GM21786 (cell line): Measurements from ENCODE around the gene PTPN11.
"Not testable (repeated sequence)": the region's sequence is repeated elsewhere in the genome, so short reads cannot be mapped to it uniquely, and the experiment has no call there.

Source experiments
- ATAC-seq: cut with Tn5 transposase; IDR thresholded peaks from one replicate; pipeline ENCODE4 v1.9.1; 2021; ENCODE audit not compliant: unreplicated experiment

PTPN11 gene

GRCh38 chr12:112447106-112447505 is 28.4 kb downstream of the PTPN11 start:
- ATAC-seq: no peak

DNA sequence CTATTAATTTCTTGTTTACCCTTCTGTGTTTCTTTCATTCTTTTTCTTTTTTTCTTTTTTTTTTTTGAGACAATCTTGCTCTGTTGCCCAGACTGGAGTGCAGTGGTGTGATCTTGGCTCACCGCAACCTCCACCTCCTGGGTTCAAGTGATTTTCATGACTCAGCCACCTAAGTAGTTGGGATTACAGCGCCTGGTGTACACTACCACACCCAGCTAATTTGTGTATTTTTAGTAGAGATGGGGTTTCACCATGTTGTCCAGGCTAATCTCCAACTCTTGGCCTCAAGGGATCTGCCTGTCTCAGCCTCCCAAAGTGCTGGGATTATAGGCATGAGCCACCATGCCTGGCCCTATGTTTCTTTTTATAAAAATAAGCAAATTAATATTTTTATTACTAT is 29.4 kb downstream of the PTPN11 start:
- not testable (repeated sequence) for ATAC-seq

DNA sequence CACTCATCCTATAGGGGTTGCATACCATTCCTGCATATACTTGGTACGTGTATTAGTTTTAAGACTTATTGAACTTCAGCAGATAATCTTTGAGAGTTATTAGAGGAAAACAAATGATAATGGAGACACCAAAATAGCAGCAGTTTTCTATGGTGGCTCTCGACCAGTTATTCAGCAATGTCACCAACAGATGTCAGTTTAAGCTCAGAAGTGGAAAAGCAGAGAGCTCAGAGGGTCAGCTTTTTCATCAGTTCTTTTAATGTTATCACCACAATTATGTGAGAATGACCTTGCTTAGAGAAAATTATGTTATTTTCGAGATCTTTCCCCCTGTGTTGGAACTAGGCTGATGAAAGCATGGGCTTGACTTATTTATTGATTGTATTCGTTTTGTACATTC is 32.0 kb downstream of the PTPN11 start:
- ATAC-seq: no peak

DNA sequence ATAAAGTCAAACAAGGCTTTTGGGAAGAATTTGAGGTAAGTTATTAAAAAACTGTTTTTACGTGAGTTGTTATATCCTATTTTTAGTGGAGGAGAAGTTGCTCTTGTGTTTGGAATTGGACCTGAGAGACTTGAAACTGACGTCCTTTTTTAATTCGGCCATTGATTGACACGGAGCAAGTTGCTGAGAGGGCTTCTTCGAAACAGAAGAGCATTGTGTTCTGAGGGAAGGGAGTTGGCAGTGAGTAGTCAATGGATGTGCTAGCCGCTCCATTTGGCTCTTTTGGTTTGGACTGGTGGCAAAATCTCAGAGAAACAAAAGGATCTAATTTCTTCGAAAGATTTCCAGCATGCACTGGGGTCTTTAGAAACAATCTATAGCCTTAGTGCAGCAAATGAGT is 37.3 kb downstream of the PTPN11 start:
- ATAC-seq: no peak

GRCh38 chr12:112457142-112457541 is 38.4 kb downstream of the PTPN11 start:
- ATAC-seq: not testable (repeated sequence)

DNA sequence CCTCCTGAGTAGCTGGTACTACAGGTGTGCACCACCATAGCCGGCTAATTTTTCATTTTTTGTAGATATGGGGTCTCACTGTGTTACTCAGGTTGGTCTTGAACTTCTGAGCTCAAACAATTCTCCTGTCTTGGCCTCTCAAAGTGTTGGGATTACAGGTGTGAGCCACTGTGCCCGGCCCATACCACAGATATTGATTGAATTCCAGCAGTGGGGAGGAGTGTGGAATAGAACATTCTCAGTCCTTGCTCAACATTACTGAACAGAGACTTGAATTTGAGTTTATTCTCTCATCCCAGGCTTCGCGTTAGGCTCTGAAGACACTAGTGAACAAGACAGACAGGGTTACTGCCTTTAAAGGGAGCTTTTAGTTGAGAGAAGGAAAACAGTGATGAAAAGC is 39.6 kb downstream of the PTPN11 start:
- no peak for ATAC-seq

GRCh38 chr12:112458751-112459150 is 40.0 kb downstream of the PTPN11 start:
- ATAC-seq: no peak

DNA sequence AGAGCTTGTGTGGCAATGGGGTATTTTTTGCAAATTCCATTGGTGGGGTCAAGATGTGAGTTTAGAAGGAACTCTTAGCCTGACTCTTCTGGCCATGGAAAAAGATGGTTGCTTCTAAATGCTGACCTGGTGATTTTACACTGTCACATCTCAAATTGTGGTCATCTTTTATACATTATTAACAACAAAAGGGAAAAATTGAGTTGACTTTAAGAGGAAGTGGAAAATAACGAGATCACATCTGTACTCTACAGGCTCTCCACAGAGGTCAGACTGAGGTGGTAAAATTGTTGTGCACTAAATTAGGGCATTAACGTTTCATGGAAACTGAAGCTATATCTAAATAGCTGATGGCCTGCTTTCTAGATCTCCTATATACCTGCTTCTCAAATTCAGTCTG is 44.7 kb downstream of the PTPN11 start:
- ATAC-seq: no peak

DNA sequence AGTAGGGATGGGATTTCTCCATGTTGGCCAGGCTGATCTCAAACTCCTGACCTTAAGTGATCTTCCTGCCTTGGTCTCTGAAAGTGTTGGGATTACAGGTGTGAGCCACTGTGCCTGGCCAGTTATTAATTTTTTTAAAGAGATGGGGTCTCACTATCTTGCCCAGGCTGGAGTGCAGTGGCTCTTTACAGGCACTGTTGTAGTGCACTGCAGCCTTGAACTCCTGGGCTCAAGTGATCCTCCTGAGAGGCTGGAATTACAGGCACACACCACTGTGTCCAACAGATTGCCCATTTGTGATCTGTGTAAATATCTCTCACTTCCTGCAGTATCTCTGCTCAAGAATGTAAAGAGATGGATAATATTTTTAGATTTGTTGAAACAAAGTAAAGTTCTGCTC is 45.9 kb downstream of the PTPN11 start:
- ATAC-seq: no peak

- no peak for ATAC-seq
Observed at GRCh38 chr12:112466011-112466422, 47.3 kb downstream of the PTPN11 start.

- ATAC-seq: no peak
Observed at GRCh38 chr12:112466835-112467234, 48.1 kb downstream of the PTPN11 start.

GRCh38 chr12:112468046-112468445 is 49.3 kb downstream of the PTPN11 start:
- ATAC-seq: no peak

GRCh38 chr12:112473056-112473455 is 54.3 kb downstream of the PTPN11 start:
- no peak for ATAC-seq

- no peak for ATAC-seq
Observed at GRCh38 chr12:112479413-112479812, 60.7 kb downstream of the PTPN11 start.

- ATAC-seq: no peak
Observed at GRCh38 chr12:112480931-112481330, 62.2 kb downstream of the PTPN11 start.

DNA sequence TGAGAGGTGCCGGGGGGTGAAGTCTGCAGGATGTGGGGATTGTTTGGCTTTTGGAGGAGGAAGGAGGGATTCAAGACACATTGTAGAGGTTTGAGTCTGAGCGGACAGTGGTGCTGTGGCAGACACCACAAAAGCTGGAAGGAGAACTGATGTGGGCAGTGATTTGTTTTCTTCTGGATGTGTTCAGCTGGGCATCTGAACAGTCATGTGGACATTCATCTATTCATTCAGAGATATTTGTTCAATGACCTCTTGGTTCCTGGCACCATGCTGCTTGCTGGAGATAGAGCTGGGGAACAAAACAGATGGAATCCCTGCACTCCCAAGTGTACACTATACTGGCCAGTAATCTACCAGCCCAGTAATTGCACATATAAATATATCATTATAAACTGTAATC is 64.0 kb downstream of the PTPN11 start:
- ATAC-seq: no peak

DNA sequence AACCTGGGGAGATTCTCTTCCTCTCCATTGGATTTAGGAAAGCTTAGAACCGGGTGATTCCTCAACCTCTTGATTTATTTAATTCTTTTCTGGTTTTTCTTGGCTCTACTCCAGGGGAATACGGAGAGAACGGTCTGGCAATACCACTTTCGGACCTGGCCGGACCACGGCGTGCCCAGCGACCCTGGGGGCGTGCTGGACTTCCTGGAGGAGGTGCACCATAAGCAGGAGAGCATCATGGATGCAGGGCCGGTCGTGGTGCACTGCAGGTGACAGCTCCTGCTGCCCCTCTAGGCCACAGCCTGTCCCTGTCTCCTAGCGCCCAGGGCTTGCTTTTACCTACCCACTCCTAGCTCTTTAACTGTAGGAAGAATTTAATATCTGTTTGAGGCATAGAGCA is 67.6 kb downstream of the PTPN11 start:
- ATAC-seq: no peak

DNA sequence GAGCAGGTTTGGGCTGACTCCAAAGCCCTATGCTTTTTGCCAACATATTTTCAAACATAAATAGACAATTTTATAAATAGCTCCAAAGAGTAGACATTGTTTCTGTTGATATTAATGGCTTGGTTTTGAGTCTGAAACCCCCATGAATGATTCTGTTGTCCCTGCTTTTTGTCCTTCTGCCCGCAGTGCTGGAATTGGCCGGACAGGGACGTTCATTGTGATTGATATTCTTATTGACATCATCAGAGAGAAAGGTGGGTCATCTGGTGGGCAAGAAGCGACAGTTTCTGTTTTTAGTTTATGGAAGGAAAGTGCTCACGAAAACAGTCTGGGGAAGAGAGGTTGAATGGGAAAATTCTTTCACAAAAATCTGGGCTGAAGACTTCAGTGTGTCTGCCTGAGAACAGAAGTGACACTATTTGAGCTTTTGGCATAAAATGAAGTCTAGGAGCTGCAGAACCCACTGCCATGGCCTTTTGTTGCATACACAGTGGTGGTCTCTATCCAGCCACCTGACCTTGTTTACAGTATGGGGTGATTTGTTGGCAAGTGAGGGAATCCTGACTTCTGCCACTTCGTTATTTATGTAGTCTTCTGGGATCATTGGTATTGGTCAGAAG is 69.6 kb downstream of the PTPN11 start:
- ATAC-seq: no peak

DNA sequence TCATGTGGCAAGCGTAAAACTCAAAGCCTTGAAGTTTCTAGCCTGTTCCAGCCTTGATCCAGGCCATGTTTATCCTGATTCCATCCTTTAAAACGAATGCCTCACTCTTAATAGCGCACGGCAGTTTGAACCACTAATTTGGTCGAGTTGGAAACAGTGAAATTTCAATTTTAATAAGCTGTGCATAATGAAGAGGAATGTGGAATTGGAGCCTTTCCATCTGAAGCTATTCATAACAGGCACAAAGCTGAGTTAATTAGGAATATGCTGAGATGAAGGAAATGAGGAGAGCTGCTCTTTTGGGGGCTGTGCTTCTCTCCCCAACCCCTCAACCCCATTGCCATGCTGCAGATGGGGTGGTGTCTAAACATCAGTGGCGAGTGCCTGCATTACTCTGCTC is 70.7 kb downstream of the PTPN11 start:
- ATAC-seq: no peak

DNA sequence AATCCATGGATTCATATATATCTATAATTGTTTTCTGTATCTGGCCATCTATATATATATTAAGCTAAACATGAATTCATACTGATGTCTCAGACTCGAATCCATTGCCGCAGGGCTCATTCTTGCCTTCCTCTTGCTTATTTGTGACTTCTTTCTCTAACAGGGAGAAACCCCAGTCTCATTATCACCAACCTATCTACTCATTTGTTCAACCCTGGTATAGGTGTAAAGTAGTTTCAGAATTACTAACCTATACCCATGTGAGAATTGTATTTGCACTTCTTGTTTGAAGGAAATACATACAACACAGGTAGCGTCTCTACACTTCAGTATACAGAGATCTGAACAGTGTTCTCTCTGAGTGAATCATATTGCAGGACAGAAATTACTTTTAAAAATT is 77.7 kb downstream of the PTPN11 start:
- ATAC-seq: peak; percentile 89

DNA sequence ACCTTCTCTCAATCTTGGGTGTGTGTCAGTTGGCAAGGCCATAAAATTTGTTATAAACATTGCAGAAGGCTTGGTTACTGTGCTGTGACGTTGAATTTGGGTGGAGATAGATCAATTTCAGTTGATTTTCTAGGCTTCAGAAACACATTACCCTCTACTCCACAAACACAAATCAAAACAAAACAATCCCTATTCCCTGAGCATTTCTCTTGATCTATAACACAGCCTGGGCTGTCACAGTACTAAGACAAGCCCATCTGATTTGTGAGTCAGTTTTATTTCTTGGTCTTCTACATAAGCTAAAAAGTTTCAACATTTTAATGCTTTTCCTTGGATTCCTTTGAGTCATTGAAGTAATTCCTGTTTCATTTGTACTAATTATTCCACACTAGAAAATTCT is 79.8 kb downstream of the PTPN11 start:
- no peak for ATAC-seq

- no peak for ATAC-seq
Observed at GRCh38 chr12:112503512-112503911, 84.8 kb downstream of the PTPN11 start.

GRCh38 chr12:112506513-112507166 is 87.9 kb downstream of the PTPN11 start:
- ATAC-seq: no peak
